ENCODE measurements around the gene SCIMP. TPM values are rescaled to one million over a fixed set of nuclear protein-coding genes. Genes with fewer than 3 reads are reported as not detected.

Gene SCIMP
- total and polyA plus RNA-seq, 9 of the 15 experiments (the other 6 are each of a cell fraction or from before 2014, with no cell fraction given) = 0.01 to 0.11 (median 0.04) TPM; not detected in 6

- H3K4me2 ChIP-seq (ENCODE audit: insufficient read depth, low read length) = no peak overlapping the region
- no peaks in the 10 kb centered on the region for H3K9me3 ChIP-seq (replicated peaks; ENCODE audit: control insufficient read depth, insufficient read depth, low read depth, low read length)
- no peaks in the 10 kb centered on the region for H3K36me3 ChIP-seq (ENCODE audit: control insufficient read depth, insufficient read depth, low read length)
- no TSS peak for BruUV-seq (replicated peaks)
- H4K20me1 ChIP-seq (replicated peaks; ENCODE audit: control insufficient read depth, insufficient read depth, low read length) = no peaks in the 10 kb centered on the region
- H3K27ac ChIP-seq (ENCODE audit: extremely low read depth, low read depth, low read length) = no peak overlapping the region
- no peak for ATAC-seq
- in situ Hi-C loops (cut with MboI) (loop anchor here (25.0 kb wide), 1 partner anchor 1210 kb away; the partner anchor contains the start of genes AIPL1 and PIMREG), intact Hi-C loops (cut with micrococcal nuclease) (no loop called here)
- no peak overlapping the region for H3K4me3 ChIP-seq
- FAIRE-seq = no peak
- ChIA-PET POLR2A (no interaction called here), CTCF (ENCODE audit: low intra/inter-chr PET ratio) (no interaction called here)
- no peaks in the 10 kb centered on the region for H3K9me1 ChIP-seq (ENCODE audit: control insufficient read depth, insufficient read depth, low read length)
- no peaks in the 10 kb centered on the region for H3K79me2 ChIP-seq (ENCODE audit: control insufficient read depth, insufficient read depth, low read length)
- 39% methylated on average over 12 of the region's 15 CpGs for whole genome bisulfite sequencing (ENCODE audit: insufficient coverage, low coverage, missing lambda C conversion rate)
- TF ChIP-seq PATZ1 (CRISPR knock-in tag; IDR thresholded peaks at IDR 0.05; ENCODE audit: borderline replicate concordance) = no peak
- no peak for TF ChIP-seq CREM (IDR thresholded peaks at IDR 0.05; ENCODE audit: low read depth)
- TF ChIP-seq ZNF212 (CRISPR knock-in tag; IDR thresholded peaks at IDR 0.05) = no peak
- no peak overlapping the region for H3K9ac ChIP-seq (ENCODE audit: insufficient read depth in 1 of 2, low read depth in 2 of 2, low read length in 2 of 2)
- peaks cover 0 to 11% of the 10 kb centered on the region in 2 experiments; a peak in 1 of 5 replicates for H3K27me3 ChIP-seq (ENCODE audit: control insufficient read depth in 2 of 2, insufficient read depth in 2 of 2, low read length in 2 of 2)
- no peaks in the 10 kb centered on the region; a peak in 1 of 5 replicates for H3K4me1 ChIP-seq (replicated peaks in 1 of 2; ENCODE audit: control insufficient read depth in 2 of 2, insufficient read depth in 2 of 2, low read length in 2 of 2)
- DNase-seq (ENCODE audit: extremely low read depth in 1 of 4, low spot score in 3 of 4) = no peak
- H2AFZ ChIP-seq (ENCODE audit: low read depth, low read length) = no peak overlapping the region
Measured at GRCh38 chr17:5226940-5227878, 7.5 kb downstream of the SCIMP start.
